HCT116 (cell line): ENCODE measurements around the gene GDPD1. TPM values are rescaled to one million over a fixed set of nuclear protein-coding genes. Genes with fewer than 3 reads are reported as not detected.

Experiments used
- ATAC-seq: fragments of 200-7000 bp; cut with Tn5 transposase; 2 replicates; pipeline ENCODE4 v1.9.1; 2020; ENCODE audit warnings: mild to moderate bottlenecking, moderate library complexity
- BruUV-seq: library from RNA; stranded (reverse); fragments of 400-500 nt; replicated peaks from 2 replicates; lab custom pipeline; 2021; lab: Mats Ljungman, UMichigan
- CTCF ChIA-PET: fragments of 300-600 bp; sonication (Branson Sonifier 250); formaldehyde crosslinking; loops from one replicate; lab custom pipeline; 2021; ENCODE audit warnings: antibody characterized with exemption; lab: Charles Lee
- POLR2A ChIA-PET: fragments of 300-600, 350-600 bp; sonication (Branson Sonifier 250); formaldehyde crosslinking; loops from one replicate; lab custom pipeline; 2021; ENCODE audit warnings: antibody characterized with exemption; lab: Charles Lee
- RAD21 ChIA-PET, 2 experiments: fragments of 300-600 bp; sonication (Branson Sonifier 250); formaldehyde crosslinking; loops; one replicate each; lab custom pipeline; 2023; ENCODE audit warnings: low total read pairs in 2 of 2; ENCODE audit not compliant: uncharacterized antibody in 2 of 2, unreplicated experiment in 2 of 2, low non-redundant PET in 1 of 2; lab: Charles Lee
- DNase-seq: peaks from one replicate; pipeline ENCODE4 v3.0.0-alpha.2; 2010; ENCODE audit warnings: low read depth, low spot score
- H2AFZ ChIP-seq: fragments of 200-600 bp; shearing (Covaris generic), sonication (generic); 2 replicates; pipeline ENCODE4 v1.6.1; 2017; ENCODE audit warnings: low read depth, mixed run types, mixed read lengths, antibody characterized with exemption, low read length; ENCODE audit not compliant: poor library complexity, severe bottlenecking
- H3K27ac ChIP-seq: 2 replicates; pipeline ENCODE4 v1.5.1; 2012; ENCODE audit warnings: low read depth, low read length
- H3K27me3 ChIP-seq: fragments of 200-600 bp; sonication (generic); 2 replicates; pipeline ENCODE4 v1.6.1; 2016; ENCODE audit warnings: mixed run types, low read length, mixed read lengths; ENCODE audit not compliant: insufficient read depth
- H3K36me3 ChIP-seq, 2 experiments: fragments of 200-500 bp in 1 of 2; fragments of 200-600 bp in 1 of 2; sonication (Bioruptor generic) in 1 of 2; sonication (generic) in 1 of 2; 2 replicates each; pipeline versions ENCODE4 v1.5.1 to v1.6.1; 2014 to 2016; ENCODE audit warnings: low read length in 2 of 2, inconsistent platforms in 1 of 2, mixed read lengths in 1 of 2, mixed run types in 1 of 2; ENCODE audit not compliant: insufficient read depth in 2 of 2, control insufficient read depth in 1 of 2
- H3K4me1 ChIP-seq, 2 experiments: fragments of 200-600 bp in 1 of 2; sonication (generic) in 1 of 2; 2 replicates each; pipeline versions ENCODE4 v1.5.1 to v1.6.1; 2012 to 2017; ENCODE audit warnings: low read length in 2 of 2, inconsistent platforms in 1 of 2, mild to moderate bottlenecking in 1 of 2, mixed read lengths in 1 of 2, mixed run types in 1 of 2, moderate library complexity in 1 of 2; ENCODE audit not compliant: insufficient read depth in 2 of 2, control insufficient read depth in 1 of 2
- H3K4me2 ChIP-seq: fragments of 200-600 bp; sonication (generic); 2 replicates; pipeline ENCODE4 v1.6.1; 2017; ENCODE audit warnings: mixed run types, low read length, mixed read lengths
- H3K4me3 ChIP-seq, 2 experiments: fragments of 200-600 bp in 1 of 2; sonication (generic) in 1 of 2; replicated peaks in 1 of 2; 2 replicates each; pipeline ENCODE4 v1.5.1; 2011 to 2016; ENCODE audit warnings: low read length in 2 of 2, control low read depth in 1 of 2, low read depth in 1 of 2, mild to moderate bottlenecking in 1 of 2, mixed read lengths in 1 of 2, mixed run types in 1 of 2
- H3K79me2 ChIP-seq: fragments of 200-600 bp; sonication (generic); 2 replicates; pipeline ENCODE4 v1.6.1; 2017; ENCODE audit warnings: mild to moderate bottlenecking, mixed run types, low read length, moderate library complexity, mixed read lengths; ENCODE audit not compliant: insufficient read depth
- H3K9ac ChIP-seq: fragments of 200-600 bp; sonication (generic); 2 replicates; pipeline ENCODE4 v1.6.1; 2016; ENCODE audit warnings: low read length, mixed read lengths
- H3K9me2 ChIP-seq: fragments of 200-600 bp; sonication (generic), shearing (Covaris generic); 2 replicates; pipeline ENCODE4 v1.6.1; 2017; ENCODE audit warnings: mixed run types, mild to moderate bottlenecking, moderate library complexity; ENCODE audit not compliant: insufficient read depth
- H3K9me3 ChIP-seq, 2 experiments: fragments of 200-500 bp in 1 of 2; fragments of 200-600 bp in 1 of 2; sonication (Bioruptor generic) in 1 of 2; sonication (generic) in 1 of 2; 2 replicates each; pipeline ENCODE4 v1.6.1; 2014 to 2017; ENCODE audit warnings: low read length in 2 of 2, mixed read lengths in 2 of 2, inconsistent platforms in 1 of 2, low read depth in 1 of 2, mild to moderate bottlenecking in 1 of 2, mixed run types in 1 of 2, moderate library complexity in 1 of 2; ENCODE audit not compliant: control insufficient read depth in 1 of 2, insufficient read depth in 1 of 2
- H4K20me1 ChIP-seq: fragments of 200-600 bp; sonication (generic), shearing (Covaris generic); 2 replicates; pipeline ENCODE4 v1.6.1; 2017; ENCODE audit warnings: mixed run types, mild to moderate bottlenecking, moderate library complexity; ENCODE audit not compliant: insufficient read depth
- ATF3 ChIP-seq: IDR thresholded peaks from 2 replicates; pipeline ENCODE4 v1.6.1; 2012
- CBX3 ChIP-seq: IDR thresholded peaks from 2 replicates; pipeline ENCODE4 v1.6.1; 2012; ENCODE audit warnings: low read depth
- CEBPB ChIP-seq: IDR thresholded peaks from 2 replicates; pipeline ENCODE4 v1.6.1; 2012; ENCODE audit warnings: low read depth
- EGR1 ChIP-seq: IDR thresholded peaks from 2 replicates; pipeline ENCODE4 v1.6.1; 2012; ENCODE audit warnings: low read depth
- ELF1 ChIP-seq: IDR thresholded peaks from 2 replicates; pipeline ENCODE4 v1.6.1; 2012; ENCODE audit warnings: low read depth, borderline replicate concordance
- EZH2 ChIP-seq: fragments of 200-600 bp; sonication (generic); IDR thresholded peaks from 2 replicates; pipeline ENCODE4 v1.6.1; 2017; ENCODE audit warnings: antibody characterized with exemption, mixed run types
- FOSL1 ChIP-seq: IDR thresholded peaks from 2 replicates; pipeline ENCODE4 v1.6.1; 2012; ENCODE audit warnings: low read depth
- JUND ChIP-seq: IDR thresholded peaks from 2 replicates; pipeline ENCODE4 v1.6.1; 2012
- MAX ChIP-seq: IDR thresholded peaks from 2 replicates; pipeline ENCODE4 v1.6.1; 2012
- POLR2A ChIP-seq: IDR thresholded peaks from 2 replicates; pipeline ENCODE4 v1.7.0; 2011; ENCODE audit warnings: borderline replicate concordance; ENCODE audit not compliant: insufficient read depth, insufficient read length; ENCODE audit errors: extremely low read depth
- SIN3A ChIP-seq: IDR thresholded peaks from 2 replicates; pipeline ENCODE4 v1.6.1; 2012; ENCODE audit warnings: low read depth
- SP1 ChIP-seq: IDR thresholded peaks from 2 replicates; pipeline ENCODE4 v1.6.1; 2012; ENCODE audit warnings: low read depth
- TCF7L2 ChIP-seq: IDR thresholded peaks from 2 replicates; pipeline ENCODE4 v1.7.0; 2011; ENCODE audit warnings: borderline replicate concordance, inconsistent platforms; ENCODE audit not compliant: insufficient read depth, insufficient read length; ENCODE audit errors: extremely low read depth
- YY1 ChIP-seq: IDR thresholded peaks from 2 replicates; pipeline ENCODE4 v1.6.1; 2011; ENCODE audit warnings: low read length, low read depth, moderate library complexity, mild to moderate bottlenecking; ENCODE audit not compliant: insufficient replicate concordance; ENCODE audit errors: extremely low read depth
- ZFX ChIP-seq: fragments of 450-650 bp; IDR thresholded peaks from 2 replicates; pipeline ENCODE4 v1.6.1; 2017
- ZNF274 ChIP-seq: fragments of 200-500 bp; sonication (Bioruptor generic); IDR thresholded peaks from 2 replicates; pipeline ENCODE4 v1.6.1; 2014; ENCODE audit warnings: mild to moderate bottlenecking, low read depth, low read length, inconsistent platforms
- intact Hi-C: fragments of 100-400 bp; cut with micrococcal nuclease; formaldehyde crosslinking; loops from 2 replicates; pipeline ENCODE4 v1.10.0; 2022
- total RNA-seq: library from RNA; stranded (reverse); gene quantifications from one replicate; pipeline ENCODE4 v1.2.1, GENCODE V29; 2021; ENCODE audit not compliant: unreplicated experiment
- TF ChIP-seq, protein P1 (sequence below): IDR thresholded peaks from 2 replicates; pipeline ENCODE4 v1.6.1; 2012; ENCODE audit warnings: low read depth
- TF ChIP-seq, protein P2 (sequence below), 3 experiments: fragments of 200-600 bp in 1 of 3; sonication (generic) in 1 of 3; IDR thresholded peaks in 2 of 3; conservative IDR thresholded peaks in 1 of 3; 2 replicates each; pipeline ENCODE4 v1.5.1; 2012 to 2017; ENCODE audit warnings: low read depth in 2 of 3, low read length in 2 of 3, antibody characterized with exemption in 1 of 3, borderline replicate concordance in 1 of 3, control low read depth in 1 of 3, mild to moderate bottlenecking in 1 of 3, mixed read lengths in 1 of 3, mixed run types in 1 of 3, moderate library complexity in 1 of 3; ENCODE audit not compliant: insufficient read depth in 1 of 3

GDPD1 gene
- total RNA-seq, 1 experiment from 2014 or later, result 13.7 TPM

DNA sequence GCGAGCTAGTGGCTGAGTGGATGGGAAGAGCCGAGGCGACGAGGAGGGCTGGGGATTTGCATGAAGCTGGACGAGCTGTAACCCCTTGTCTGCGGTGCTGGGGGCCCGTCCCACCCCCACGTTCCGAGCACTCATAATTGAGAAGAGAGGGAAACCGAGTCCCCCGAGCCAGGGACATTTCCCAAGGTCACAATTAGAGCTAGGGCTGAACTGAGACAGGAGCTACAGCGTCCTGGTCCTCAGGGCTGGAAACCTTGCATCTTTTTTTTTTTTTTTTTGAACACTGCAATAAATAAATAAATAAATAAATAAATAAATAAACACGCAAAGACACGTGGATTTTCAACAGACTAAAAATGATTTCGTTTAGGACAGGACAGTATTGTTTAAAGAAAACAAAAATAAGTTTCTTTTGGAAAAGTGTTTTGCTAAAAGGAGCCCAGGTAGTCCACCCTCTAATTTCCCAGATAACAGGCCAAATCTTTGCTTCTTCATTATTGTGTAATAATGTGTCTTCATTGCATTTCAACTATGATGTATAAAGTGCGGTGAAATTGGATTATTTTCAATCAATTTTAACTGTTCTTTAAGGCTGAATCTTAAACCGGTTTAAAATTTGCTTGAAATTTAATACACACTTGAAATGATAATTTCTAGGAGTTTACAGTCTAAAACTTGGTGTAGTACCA is 992 bp downstream of the GDPD1 start:
- no peak for DNase-seq

More for the DNA sequence above, 992 bp downstream of the GDPD1 start:
- Histone ChIP-seq H3K4me1 (peaks cover 12 to 23% of the 10 kb centered on the region in 2 experiments; a peak in 3 of 4 replicates), H3K27me3 (no peaks in the 10 kb centered on the region), H3K4me3 (peak overlapping the region; percentile 90 to 99), H2AFZ (peak overlapping the region; percentile 99), H3K9ac (peak overlapping the region; percentile 72), H3K27ac (peak overlapping the region; percentile 63), H3K9me2 (no peaks in the 10 kb centered on the region), H3K4me2 (peak overlapping the region; percentile 94), H3K9me3 (no peaks in the 10 kb centered on the region), H3K36me3 (no peaks in the 10 kb centered on the region), H3K79me2 (no peaks in the 10 kb centered on the region), H4K20me1 (no peaks in the 10 kb centered on the region)
- no peak for ATAC-seq
- TSS peak; percentile 53 for BruUV-seq
- TF ChIP-seq POLR2A (no peak), EZH2 (no peak), TCF7L2 (no peak), YY1 (no peak), ZNF274 (no peak), JUND (no peak), CEBPB (no peak), SP1 (no peak), MAX (no peak), CBX3 (no peak), ATF3 (no peak), SIN3A (no peak), ELF1 (no peak), EGR1 (no peak), FOSL1 (no peak), ZFX (no peak)
- TF ChIP-seq, protein P1, sequence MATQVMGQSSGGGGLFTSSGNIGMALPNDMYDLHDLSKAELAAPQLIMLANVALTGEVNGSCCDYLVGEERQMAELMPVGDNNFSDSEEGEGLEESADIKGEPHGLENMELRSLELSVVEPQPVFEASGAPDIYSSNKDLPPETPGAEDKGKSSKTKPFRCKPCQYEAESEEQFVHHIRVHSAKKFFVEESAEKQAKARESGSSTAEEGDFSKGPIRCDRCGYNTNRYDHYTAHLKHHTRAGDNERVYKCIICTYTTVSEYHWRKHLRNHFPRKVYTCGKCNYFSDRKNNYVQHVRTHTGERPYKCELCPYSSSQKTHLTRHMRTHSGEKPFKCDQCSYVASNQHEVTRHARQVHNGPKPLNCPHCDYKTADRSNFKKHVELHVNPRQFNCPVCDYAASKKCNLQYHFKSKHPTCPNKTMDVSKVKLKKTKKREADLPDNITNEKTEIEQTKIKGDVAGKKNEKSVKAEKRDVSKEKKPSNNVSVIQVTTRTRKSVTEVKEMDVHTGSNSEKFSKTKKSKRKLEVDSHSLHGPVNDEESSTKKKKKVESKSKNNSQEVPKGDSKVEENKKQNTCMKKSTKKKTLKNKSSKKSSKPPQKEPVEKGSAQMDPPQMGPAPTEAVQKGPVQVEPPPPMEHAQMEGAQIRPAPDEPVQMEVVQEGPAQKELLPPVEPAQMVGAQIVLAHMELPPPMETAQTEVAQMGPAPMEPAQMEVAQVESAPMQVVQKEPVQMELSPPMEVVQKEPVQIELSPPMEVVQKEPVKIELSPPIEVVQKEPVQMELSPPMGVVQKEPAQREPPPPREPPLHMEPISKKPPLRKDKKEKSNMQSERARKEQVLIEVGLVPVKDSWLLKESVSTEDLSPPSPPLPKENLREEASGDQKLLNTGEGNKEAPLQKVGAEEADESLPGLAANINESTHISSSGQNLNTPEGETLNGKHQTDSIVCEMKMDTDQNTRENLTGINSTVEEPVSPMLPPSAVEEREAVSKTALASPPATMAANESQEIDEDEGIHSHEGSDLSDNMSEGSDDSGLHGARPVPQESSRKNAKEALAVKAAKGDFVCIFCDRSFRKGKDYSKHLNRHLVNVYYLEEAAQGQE, result no peak
- TF ChIP-seq, protein P2, sequence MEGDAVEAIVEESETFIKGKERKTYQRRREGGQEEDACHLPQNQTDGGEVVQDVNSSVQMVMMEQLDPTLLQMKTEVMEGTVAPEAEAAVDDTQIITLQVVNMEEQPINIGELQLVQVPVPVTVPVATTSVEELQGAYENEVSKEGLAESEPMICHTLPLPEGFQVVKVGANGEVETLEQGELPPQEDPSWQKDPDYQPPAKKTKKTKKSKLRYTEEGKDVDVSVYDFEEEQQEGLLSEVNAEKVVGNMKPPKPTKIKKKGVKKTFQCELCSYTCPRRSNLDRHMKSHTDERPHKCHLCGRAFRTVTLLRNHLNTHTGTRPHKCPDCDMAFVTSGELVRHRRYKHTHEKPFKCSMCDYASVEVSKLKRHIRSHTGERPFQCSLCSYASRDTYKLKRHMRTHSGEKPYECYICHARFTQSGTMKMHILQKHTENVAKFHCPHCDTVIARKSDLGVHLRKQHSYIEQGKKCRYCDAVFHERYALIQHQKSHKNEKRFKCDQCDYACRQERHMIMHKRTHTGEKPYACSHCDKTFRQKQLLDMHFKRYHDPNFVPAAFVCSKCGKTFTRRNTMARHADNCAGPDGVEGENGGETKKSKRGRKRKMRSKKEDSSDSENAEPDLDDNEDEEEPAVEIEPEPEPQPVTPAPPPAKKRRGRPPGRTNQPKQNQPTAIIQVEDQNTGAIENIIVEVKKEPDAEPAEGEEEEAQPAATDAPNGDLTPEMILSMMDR (IDR thresholded peaks at IDR 0.05 in 2 of 3, conservative IDR thresholded peaks at IDR 0.05 in 1 of 3; ENCODE audit: borderline replicate concordance in 1 of 3, insufficient read depth in 1 of 3, low read depth in 2 of 3, low read length in 2 of 3), result no peak
- POLR2A ChIA-PET, result interaction anchor here (1.2 to 1.6 kb wide), 2 partner anchors 10 to 89 kb away, joined by 3 to 4 read pairs; no protein-coding TSS in a partner anchor
- intact Hi-C loops, result loop anchor here (2.0 kb wide), 1 partner anchor 219 kb away; no protein-coding TSS in a partner anchor
- CTCF ChIA-PET, result interaction anchor here (0.9 to 1.3 kb wide), 2 partner anchors 90 to 301 kb away, joined by 3 read pairs; no protein-coding TSS in a partner anchor
- RAD21 ChIA-PET, result interaction anchor here in 1 of 2 experiments (0.6 kb wide), 1 partner anchor 13 kb away, joined by 3 read pairs; no protein-coding TSS in a partner anchor
